Kidney (tissue), 14 donors: ENCODE results near the gene CASP10. TPM values are rescaled to one million over a fixed set of nuclear protein-coding genes. Genes with fewer than 3 reads are reported as not detected.

Experiments used
- DNase-seq, 5 donors: peaks; one replicate each; pipeline ENCODE4 v3.0.0-alpha.2; 2013 to 2020
- FAIRE-seq: peaks from 2 replicates; lab custom pipeline; 2012; peaks lifted over from hg19 to GRCh38; lab: Jason Lieb, UNC
- H3K27ac ChIP-seq, 2 donors: one replicate each; pipeline ENCODE4 v1.7.0; 2013; ENCODE audit warnings: low read depth in 2 of 2, low read length in 2 of 2, inconsistent platforms in 1 of 2
- H3K27me3 ChIP-seq: one replicate; pipeline ENCODE4 v1.7.1; 2013; ENCODE audit warnings: low read length, inconsistent platforms; ENCODE audit not compliant: control insufficient read depth, insufficient read depth
- H3K36me3 ChIP-seq, 3 donors: one replicate each; pipeline versions ENCODE4 v1.7.0 to v1.7.1; 2013; ENCODE audit warnings: low read length in 3 of 3, control low read depth in 1 of 3, inconsistent platforms in 1 of 3; ENCODE audit not compliant: insufficient read depth in 3 of 3, control insufficient read depth in 2 of 3
- H3K4me1 ChIP-seq, 3 donors: one replicate each; pipeline versions ENCODE4 v1.7.0 to v1.7.1; 2013; ENCODE audit warnings: low read length in 3 of 3, inconsistent platforms in 1 of 3, low read depth in 1 of 3; ENCODE audit not compliant: control insufficient read depth in 2 of 3, insufficient read depth in 2 of 3
- H3K4me3 ChIP-seq, 3 donors: one replicate each; pipeline versions ENCODE4 v1.7.0 to v1.8.1; 2013; ENCODE audit warnings: low read length in 3 of 3, control low read depth in 1 of 3, inconsistent platforms in 1 of 3
- H3K9ac ChIP-seq, 3 donors: one replicate each; pipeline versions ENCODE4 v1.7.0 to v1.7.1; 2013; ENCODE audit warnings: low read length in 3 of 3, control low read depth in 1 of 3, inconsistent platforms in 1 of 3
- H3K9me3 ChIP-seq, 3 donors: one replicate each; pipeline versions ENCODE4 v1.7.0 to v1.7.1; 2013; ENCODE audit warnings: low read length in 3 of 3, control low read depth in 1 of 3, inconsistent platforms in 1 of 3; ENCODE audit not compliant: control insufficient read depth in 2 of 3, insufficient read depth in 1 of 3
- intact Hi-C: fragments of 100-400 bp; cut with DNase I; formaldehyde crosslinking; loops from one replicate; pipeline ENCODE4 v1.11.1; 2022
- polyA plus RNA-seq: library from polyadenylated mRNA; stranded (reverse); fragments of 350-450 nt; fragmentation: Illumina TruSeq; extraction: RNeasy Lipid Tissue Mini Kit (QIAGEN cat#74804); gene quantifications from one replicate; pipeline ENCODE4 v1.2.3, GENCODE V29; 2014; ENCODE audit warnings: low read depth, low replicate concordance; ENCODE audit not compliant: insufficient read depth
- total RNA-seq: library from RNA; stranded (reverse); fragmentation: NEBNext Ultra II Directional; extraction: Animal tissue kit (Norgen Biotek cat#: 25700); gene quantifications from one replicate; pipeline ENCODE4 v1.2.1, GENCODE V29; 2021
- TF ChIP-seq, protein P1 (sequence below): IDR thresholded peaks from 3 replicates; pipeline ENCODE4 v1.5.1; 2012; ENCODE audit warnings: mild to moderate bottlenecking, moderate library complexity, borderline replicate concordance; ENCODE audit not compliant: insufficient read depth; ENCODE audit errors: extremely low read depth
- donor health status: control.
- donor health status: control.
- donor health status: control.
- donor health status: control.
- donor health status: control.
- donor health status: DM: yes; HTN: yes; CAD: no.
- donor health status: Normal renal cell carcinoma (clear cell type).

CASP10 gene
- total and polyA plus RNA-seq, 2 donors from 2014 or later = 4.5 to 24.6 TPM

DNA sequence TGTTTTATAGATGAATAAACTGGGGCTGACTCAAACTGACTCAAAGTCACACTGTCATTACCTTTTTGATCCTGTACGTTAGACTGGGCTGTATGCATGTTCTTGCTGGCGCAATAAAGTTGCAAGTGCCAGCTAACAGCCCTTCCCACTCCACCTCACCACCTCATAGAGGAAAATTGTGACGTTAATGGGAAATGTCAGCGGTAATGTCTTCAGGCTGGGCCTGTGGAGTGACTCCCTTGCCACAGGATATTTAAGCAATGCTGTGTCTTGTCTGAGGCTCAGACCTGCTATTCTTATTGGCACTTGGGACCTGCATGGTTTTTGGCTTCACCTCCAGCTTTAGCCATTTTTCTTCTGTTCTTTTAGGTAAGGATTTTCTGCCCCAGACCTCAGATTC, 25.2 kb upstream of the CASP10 start:
- H3K27ac ChIP-seq = peak overlapping the region; percentile 61 to 74
- DNase-seq (no peak), FAIRE-seq (no peak)
- TF ChIP-seq, protein P1, sequence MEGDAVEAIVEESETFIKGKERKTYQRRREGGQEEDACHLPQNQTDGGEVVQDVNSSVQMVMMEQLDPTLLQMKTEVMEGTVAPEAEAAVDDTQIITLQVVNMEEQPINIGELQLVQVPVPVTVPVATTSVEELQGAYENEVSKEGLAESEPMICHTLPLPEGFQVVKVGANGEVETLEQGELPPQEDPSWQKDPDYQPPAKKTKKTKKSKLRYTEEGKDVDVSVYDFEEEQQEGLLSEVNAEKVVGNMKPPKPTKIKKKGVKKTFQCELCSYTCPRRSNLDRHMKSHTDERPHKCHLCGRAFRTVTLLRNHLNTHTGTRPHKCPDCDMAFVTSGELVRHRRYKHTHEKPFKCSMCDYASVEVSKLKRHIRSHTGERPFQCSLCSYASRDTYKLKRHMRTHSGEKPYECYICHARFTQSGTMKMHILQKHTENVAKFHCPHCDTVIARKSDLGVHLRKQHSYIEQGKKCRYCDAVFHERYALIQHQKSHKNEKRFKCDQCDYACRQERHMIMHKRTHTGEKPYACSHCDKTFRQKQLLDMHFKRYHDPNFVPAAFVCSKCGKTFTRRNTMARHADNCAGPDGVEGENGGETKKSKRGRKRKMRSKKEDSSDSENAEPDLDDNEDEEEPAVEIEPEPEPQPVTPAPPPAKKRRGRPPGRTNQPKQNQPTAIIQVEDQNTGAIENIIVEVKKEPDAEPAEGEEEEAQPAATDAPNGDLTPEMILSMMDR = no peak
- H3K36me3 ChIP-seq = peaks cover 0 to 57% (median 41%) of the 10 kb centered on the region in 3 donors
- no peaks in the 10 kb centered on the region for H3K27me3 ChIP-seq
- H3K4me3 ChIP-seq = no peak overlapping the region
- intact Hi-C loops = no loop called here
- H3K4me1 ChIP-seq = peaks cover 3 to 14% (median 10%) of the 10 kb centered on the region in 3 donors
- no peaks in the 10 kb centered on the region for H3K9me3 ChIP-seq
- no peak overlapping the region for H3K9ac ChIP-seq

GRCh38 chr2:201158111-201158929, 24.6 kb upstream of the CASP10 start:
- Histone ChIP-seq H3K36me3 (peaks cover 0 to 57% (median 42%) of the 10 kb centered on the region in 3 donors), H3K9me3 (no peaks in the 10 kb centered on the region), H3K27ac (peak overlapping the region; percentile 61 to 74), H3K27me3 (no peaks in the 10 kb centered on the region), H3K4me3 (no peak overlapping the region), H3K4me1 (peaks cover 3 to 10% (median 9%) of the 10 kb centered on the region in 3 donors), H3K9ac (no peak overlapping the region)
- TF ChIP-seq, protein P1 = peak; percentile 73
- intact Hi-C loops = no loop called here
- no peak for FAIRE-seq
- DNase-seq = peak in 3 of 5 donors; percentile 67 to 90 (median 83)

- Histone ChIP-seq H3K4me3 (no peak overlapping the region), H3K9ac (no peak overlapping the region), H3K27ac (no peak overlapping the region), H3K36me3 (peaks cover 8 to 52% (median 43%) of the 10 kb centered on the region in 3 donors), H3K27me3 (no peaks in the 10 kb centered on the region), H3K9me3 (no peaks in the 10 kb centered on the region), H3K4me1 (no peaks in the 10 kb centered on the region)
- FAIRE-seq (no peak), DNase-seq (no peak)
- TF ChIP-seq, protein P1 = no peak
- intact Hi-C loops = no loop called here
Measured at GRCh38 chr2:201164166-201164565, 18.8 kb upstream of the CASP10 start.
